Skin epidermis (tissue), 12 donors: ENCODE measurements around the gene CBX4.

Experiments used
- H3K27ac ChIP-seq, 21 experiments: fragments of 200-600 bp; sonication (generic) in 11 of 21; one replicate each; pipeline ENCODE4 v1.5.0; 2020; ENCODE audit warnings: mild to moderate bottlenecking in 3 of 21, inconsistent platforms in 2 of 21, moderate library complexity in 2 of 21
- H3K4me3 ChIP-seq, 7 experiments: fragments of 200-600 bp; sonication (generic) in 2 of 7; one replicate each; pipeline ENCODE4 v1.5.0; 2020; ENCODE audit warnings: inconsistent platforms in 2 of 7, mild to moderate bottlenecking in 2 of 7, moderate library complexity in 1 of 7

Gene CBX4

DNA sequence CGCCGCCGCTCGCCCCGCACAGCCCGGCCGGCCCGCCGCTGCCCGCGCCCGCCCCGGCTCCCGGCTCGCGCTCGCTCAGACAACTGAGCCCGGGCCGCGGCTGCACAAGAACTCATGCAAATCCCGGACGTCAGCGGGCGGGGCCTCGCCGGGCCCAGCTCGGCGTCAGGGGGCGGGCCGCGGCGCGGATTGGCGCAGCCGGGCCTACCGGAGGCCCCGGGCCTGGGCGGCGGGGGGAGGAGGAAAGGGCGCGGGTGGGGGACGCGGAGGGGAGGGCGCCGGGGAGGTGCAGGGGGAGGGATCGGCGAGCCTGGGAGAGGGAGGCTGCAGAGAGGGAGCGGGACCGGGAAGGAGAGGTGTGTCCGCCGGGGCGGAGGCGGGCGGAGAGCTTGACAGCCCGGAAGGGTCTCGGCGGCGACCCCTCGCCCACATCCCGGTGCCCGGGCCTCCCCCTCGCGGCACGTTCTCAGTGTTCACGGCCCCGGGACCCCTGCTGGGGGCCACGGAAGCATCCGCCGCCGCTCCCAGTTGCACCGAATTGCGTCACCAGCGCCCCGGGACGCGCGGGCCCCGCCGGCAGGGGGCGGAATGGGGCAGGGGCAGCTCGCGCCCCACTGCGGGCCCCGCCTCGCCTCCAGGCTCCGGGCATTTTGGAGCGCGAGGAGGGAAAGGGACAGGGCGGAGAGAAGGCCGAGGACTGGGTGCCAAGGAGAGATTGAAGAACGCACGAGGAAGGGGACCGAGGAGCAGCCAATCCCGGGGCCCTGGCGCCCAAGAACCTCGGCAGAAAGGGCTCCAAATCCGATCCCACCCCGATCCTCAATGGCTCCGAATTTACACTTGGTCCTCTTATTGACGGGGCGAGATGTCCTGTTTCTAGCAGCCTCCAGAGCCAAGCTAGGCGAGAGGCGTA, at the start of gene CBX4:
CBX4 (minus strand) TSS at position 85 of the 913 bp plus-strand sequence. CDS start 189 bp downstream, outside the sequence.
- peak within 1 kb of the TSS; percentile 54 to 81 (median 77) for H3K4me3 ChIP-seq
- H3K27ac ChIP-seq = peak within 1 kb of the TSS; percentile 70 to 95 (median 90)

DNA sequence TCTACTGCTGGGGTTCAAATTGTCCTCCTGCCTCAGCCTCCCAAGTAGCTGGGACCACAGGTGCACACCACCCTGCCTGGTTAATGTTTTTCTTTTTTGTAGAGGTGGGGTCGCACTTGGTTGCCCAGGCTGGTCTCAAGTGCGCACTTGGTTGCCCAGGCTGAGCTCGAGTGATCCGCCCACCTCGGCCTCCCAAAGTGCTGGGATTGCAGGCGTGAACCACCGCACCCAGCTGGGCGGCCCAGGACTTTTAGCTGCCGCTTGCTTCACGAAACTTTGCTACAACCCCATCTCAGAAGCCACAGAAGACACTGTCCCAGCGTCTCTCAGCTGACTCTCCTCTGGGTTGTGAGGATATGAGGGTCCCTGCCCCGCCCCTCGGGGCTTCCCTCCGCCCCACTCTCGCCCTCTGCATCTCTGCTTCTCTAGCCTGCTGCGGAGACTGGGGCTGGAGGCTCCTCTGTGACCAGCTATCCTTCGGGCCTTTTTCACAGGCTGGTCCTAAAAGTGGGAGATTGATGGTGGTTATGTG, 48.8 kb upstream of the CBX4 start:
- Histone ChIP-seq H3K4me3 (no peak overlapping the region), H3K27ac (no peak overlapping the region)

DNA sequence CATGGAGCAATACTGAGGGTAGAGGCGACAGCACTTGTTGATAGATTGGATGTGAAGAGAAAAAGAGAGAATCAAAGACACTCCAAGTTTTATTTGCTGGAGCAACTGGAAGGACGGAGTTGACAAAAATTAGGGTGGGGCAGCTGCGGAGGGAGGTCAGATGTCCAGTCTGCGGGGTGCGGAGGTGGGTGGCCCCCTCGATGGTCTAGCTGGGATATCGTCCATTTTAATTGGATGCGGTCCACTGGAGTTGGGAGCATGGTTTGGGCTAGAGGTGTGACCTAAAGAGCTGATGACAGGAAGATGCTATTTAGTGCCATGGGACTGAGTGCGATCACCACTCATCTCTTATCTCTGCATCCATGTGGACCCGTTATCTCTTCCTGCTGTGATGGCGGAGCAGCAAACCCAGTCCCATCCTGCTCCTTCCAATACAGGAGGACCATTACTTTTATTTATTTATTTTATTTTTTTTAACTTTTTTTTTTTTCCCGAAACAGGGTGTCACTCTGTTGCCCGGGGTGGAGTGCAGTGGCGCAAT, 48.3 kb upstream of the CBX4 start:
- Histone ChIP-seq H3K27ac (no peak overlapping the region), H3K4me3 (no peak overlapping the region)

GRCh38 chr17:79883202-79883601, 44.0 kb upstream of the CBX4 start:
- Histone ChIP-seq H3K27ac (no peak overlapping the region), H3K4me3 (no peak overlapping the region)

- Histone ChIP-seq H3K4me3 (no peak overlapping the region), H3K27ac (no peak overlapping the region)
These were observed 39.2 kb upstream of the CBX4 start for GRCh38 chr17:79878329-79878947.

DNA sequence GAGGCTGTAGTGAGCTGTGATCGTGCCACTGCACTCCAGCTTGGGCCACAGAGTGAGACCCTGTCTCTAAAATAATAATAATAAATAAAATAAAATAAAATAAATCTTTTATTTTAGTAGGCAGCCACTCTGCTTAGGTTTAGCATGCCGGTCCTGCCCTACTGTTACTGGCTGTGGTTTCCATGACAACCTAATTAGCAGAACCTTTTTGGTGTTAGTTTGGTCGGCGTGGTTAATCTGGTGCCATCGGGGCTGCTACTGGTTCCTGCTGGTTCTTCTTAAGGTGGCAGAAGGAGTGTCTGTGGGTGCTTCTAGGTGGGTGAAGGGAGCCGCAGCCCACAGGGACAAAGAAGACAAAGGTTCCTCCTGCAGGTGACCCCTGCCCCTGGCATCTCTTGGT, 37.8 kb upstream of the CBX4 start:
- no peak overlapping the region for H3K27ac ChIP-seq
- no peak overlapping the region for H3K4me3 ChIP-seq

- Histone ChIP-seq H3K4me3 (no peak overlapping the region), H3K27ac (no peak overlapping the region)
These were observed 36.3 kb upstream of the CBX4 start for GRCh38 chr17:79875511-79875910.

- no peak overlapping the region for H3K27ac ChIP-seq
- H3K4me3 ChIP-seq = no peak overlapping the region
These were observed 35.2 kb upstream of the CBX4 start for GRCh38 chr17:79874329-79874981.

GRCh38 chr17:79873583-79873982, 34.3 kb upstream of the CBX4 start:
- no peak overlapping the region for H3K4me3 ChIP-seq
- no peak overlapping the region for H3K27ac ChIP-seq

- no peak overlapping the region for H3K27ac ChIP-seq
These were observed 33.5 kb upstream of the CBX4 start for GRCh38 chr17:79872762-79873161.

GRCh38 chr17:79871131-79871530, 31.9 kb upstream of the CBX4 start:
- Histone ChIP-seq H3K4me3 (no peak overlapping the region), H3K27ac (no peak overlapping the region)

More at GRCh38 chr17:79872762-79873161, 33.5 kb upstream of the CBX4 start:
- no peak overlapping the region for H3K4me3 ChIP-seq

GRCh38 chr17:79870540-79870939, 31.3 kb upstream of the CBX4 start:
- Histone ChIP-seq H3K27ac (no peak overlapping the region), H3K4me3 (no peak overlapping the region)

- H3K4me3 ChIP-seq = no peak overlapping the region
- H3K27ac ChIP-seq = no peak overlapping the region
These were observed 27.7 kb upstream of the CBX4 start for GRCh38 chr17:79866791-79867518.

- H3K4me3 ChIP-seq = no peak overlapping the region
- H3K27ac ChIP-seq = no peak overlapping the region
These were observed 26.3 kb upstream of the CBX4 start for GRCh38 chr17:79865351-79866210.

DNA sequence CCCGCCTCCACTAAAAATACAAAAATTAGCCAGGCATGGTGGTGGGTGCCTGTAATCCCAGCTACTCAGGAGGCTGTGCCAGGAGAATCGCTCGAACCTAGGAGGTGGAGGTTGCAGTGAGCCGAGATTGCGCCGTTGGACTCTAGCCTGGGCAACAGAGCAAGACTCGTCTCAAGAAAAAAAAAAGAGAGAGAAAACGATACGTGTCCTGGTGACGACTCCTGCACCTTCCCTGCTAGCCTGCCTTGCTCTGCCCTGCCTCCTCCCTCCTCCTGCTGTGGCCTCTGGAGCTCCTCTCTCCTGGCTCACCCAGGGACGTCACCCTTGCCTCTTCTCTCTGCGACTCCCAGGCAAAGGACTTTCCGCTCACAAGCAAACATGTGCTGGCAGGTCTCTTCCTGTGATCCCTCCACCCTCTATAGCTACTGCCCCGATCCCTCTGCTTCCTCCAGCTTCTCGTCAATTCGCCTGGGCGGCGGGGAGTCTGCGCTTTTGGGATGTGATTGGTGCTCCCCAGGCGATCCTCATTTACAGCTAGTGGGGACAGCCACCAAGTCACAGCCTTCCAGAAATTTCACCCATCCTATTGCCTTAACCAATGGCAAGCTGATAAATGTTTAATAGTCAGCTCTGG, 25.5 kb upstream of the CBX4 start:
- no peak overlapping the region for H3K27ac ChIP-seq
- no peak overlapping the region for H3K4me3 ChIP-seq

- H3K4me3 ChIP-seq = no peak overlapping the region
- no peak overlapping the region for H3K27ac ChIP-seq
These were observed 24.9 kb upstream of the CBX4 start for GRCh38 chr17:79864147-79864546.

- H3K27ac ChIP-seq = no peak overlapping the region
- H3K4me3 ChIP-seq = no peak overlapping the region
These were observed 23.7 kb upstream of the CBX4 start for GRCh38 chr17:79862771-79863440.

DNA sequence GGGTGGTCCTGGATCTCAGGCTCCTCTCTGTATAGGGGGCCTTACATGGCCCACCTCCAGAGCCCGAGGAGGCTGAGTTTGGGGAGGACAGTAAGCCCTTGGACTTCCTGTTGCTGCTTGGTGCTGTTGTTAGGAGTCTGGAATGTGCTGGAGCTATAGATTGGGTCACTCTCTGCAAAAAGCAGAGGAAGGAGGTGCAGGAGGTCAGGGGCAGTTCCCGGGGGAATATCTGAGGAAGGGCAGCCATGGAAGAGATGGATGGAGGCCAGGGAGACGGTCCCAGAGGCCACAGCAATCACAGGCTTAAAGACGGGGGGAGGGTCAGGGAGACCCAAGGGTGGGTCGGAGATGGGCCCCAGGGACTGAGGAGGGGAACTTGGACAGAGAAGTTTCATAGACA, 23.0 kb upstream of the CBX4 start:
- H3K27ac ChIP-seq = no peak overlapping the region
- H3K4me3 ChIP-seq = no peak overlapping the region
